RPMI7951 (cell line): ENCODE data around the gene TBC1D5. TPM values are rescaled to one million over a fixed set of nuclear protein-coding genes. Genes with fewer than 3 reads are reported as not detected.

Experiments used
- DNase-seq: peaks from one replicate; pipeline ENCODE4 v3.0.0-alpha.2; 2012; ENCODE audit warnings: low read depth
- total RNA-seq: library from RNA; depleted of rRNA; stranded (reverse); fragments of >200 nt; shearing (Covaris generic); gene quantifications from 2 replicates; pipeline ENCODE4 v1.2.3, GENCODE V29; 2014

TBC1D5 gene
- total RNA-seq, 1 experiment from 2014 or later = 78.2 TPM

- peak; percentile 46 for DNase-seq
These were observed 439.7 kb downstream of the TBC1D5 start for GRCh38 chr3:17302774-17303173.

- DNase-seq = no peak
These were observed 440.3 kb downstream of the TBC1D5 start for GRCh38 chr3:17302170-17302569.

GRCh38 chr3:17301271-17301670, 441.2 kb downstream of the TBC1D5 start:
- DNase-seq = no peak

- DNase-seq = no peak
These were observed 442.0 kb downstream of the TBC1D5 start for GRCh38 chr3:17300441-17300840.

- DNase-seq = no peak
These were observed 444.4 kb downstream of the TBC1D5 start for GRCh38 chr3:17298038-17298437.

GRCh38 chr3:17292556-17292955, 449.9 kb downstream of the TBC1D5 start:
- DNase-seq = no peak

- DNase-seq = peak; percentile 58
These were observed 451.5 kb downstream of the TBC1D5 start for GRCh38 chr3:17290894-17291293.

- DNase-seq = no peak
These were observed 453.5 kb downstream of the TBC1D5 start for GRCh38 chr3:17288839-17289399.

- no peak for DNase-seq
These were observed 455.3 kb downstream of the TBC1D5 start for GRCh38 chr3:17287006-17287689.

- DNase-seq = no peak
These were observed 464.4 kb downstream of the TBC1D5 start for GRCh38 chr3:17278006-17278405.

- no peak for DNase-seq
These were observed 475.6 kb downstream of the TBC1D5 start for GRCh38 chr3:17266846-17267245.

- DNase-seq = no peak
These were observed 480.6 kb downstream of the TBC1D5 start for GRCh38 chr3:17261627-17262369.

GRCh38 chr3:17260257-17260656, 482.2 kb downstream of the TBC1D5 start:
- no peak for DNase-seq

- no peak for DNase-seq
These were observed 482.7 kb downstream of the TBC1D5 start for GRCh38 chr3:17259685-17260084.

- DNase-seq = peak; percentile 39
These were observed 483.5 kb downstream of the TBC1D5 start for GRCh38 chr3:17258823-17259436.

- no peak for DNase-seq
These were observed 485.2 kb downstream of the TBC1D5 start for GRCh38 chr3:17257269-17257668.

- DNase-seq = no peak
These were observed 498.8 kb downstream of the TBC1D5 start for GRCh38 chr3:17243621-17244020.

- DNase-seq = no peak
These were observed 503.0 kb downstream of the TBC1D5 start for GRCh38 chr3:17239417-17239816.

- DNase-seq = no peak
These were observed 504.4 kb downstream of the TBC1D5 start for GRCh38 chr3:17238023-17238422.

- no peak for DNase-seq
These were observed 507.1 kb downstream of the TBC1D5 start for GRCh38 chr3:17235310-17235709.

- DNase-seq = no peak
These were observed 508.0 kb downstream of the TBC1D5 start for GRCh38 chr3:17234382-17234781.

GRCh38 chr3:17233398-17233800, 509.0 kb downstream of the TBC1D5 start:
- DNase-seq = peak; percentile 57

GRCh38 chr3:17232442-17232841, 510.0 kb downstream of the TBC1D5 start:
- DNase-seq = no peak
